ENCODE measurements around the gene CNN2.

Gene CNN2

GRCh38 chr19:1028062-1028926 lies 1.9 kb downstream of the CNN2 start:
- TF ChIP-seq CTCF (IDR thresholded peaks at IDR 0.05; ENCODE audit: low read depth, low read length) = no peak
- in situ Hi-C loops (cut with HindIII; ENCODE audit: low sequenced_read_pairs) = no loop called here
- DNase-seq (ENCODE audit: low read depth, low spot score) = peak; percentile 99
- peak overlapping the region; percentile 100 for H3K4me3 ChIP-seq (ENCODE audit: low read depth, low read length)

GRCh38 chr19:1032264-1032867 lies 6.0 kb downstream of the CNN2 start:
- in situ Hi-C loops (cut with HindIII; ENCODE audit: low sequenced_read_pairs) = no loop called here
- H3K4me3 ChIP-seq (ENCODE audit: low read depth, low read length) = no peak overlapping the region

GRCh38 chr19:1035998-1036621 lies 9.7 kb downstream of the CNN2 start:
- no peak for TF ChIP-seq CTCF (IDR thresholded peaks at IDR 0.05; ENCODE audit: low read depth, low read length)
- no peak for DNase-seq (ENCODE audit: low read depth, low spot score)
- H3K4me3 ChIP-seq (ENCODE audit: low read depth, low read length) = no peak overlapping the region
- in situ Hi-C loops (cut with HindIII; ENCODE audit: low sequenced_read_pairs) = no loop called here

More at GRCh38 chr19:1032264-1032867, 6.0 kb downstream of the CNN2 start:
- TF ChIP-seq CTCF (IDR thresholded peaks at IDR 0.05; ENCODE audit: low read depth, low read length) = no peak
- DNase-seq (ENCODE audit: low read depth, low spot score) = no peak

GRCh38 chr19:1037621-1038064 lies 11.2 kb downstream of the CNN2 start:
- no peak for DNase-seq (ENCODE audit: low read depth, low spot score)
- in situ Hi-C loops (cut with HindIII; ENCODE audit: low sequenced_read_pairs) = no loop called here
- TF ChIP-seq CTCF (IDR thresholded peaks at IDR 0.05; ENCODE audit: low read depth, low read length) = no peak
- no peak overlapping the region for H3K4me3 ChIP-seq (ENCODE audit: low read depth, low read length)

GRCh38 chr19:1038978-1039645 lies 12.7 kb downstream of the CNN2 start:
- no peak for DNase-seq (ENCODE audit: low read depth, low spot score)
- TF ChIP-seq CTCF (IDR thresholded peaks at IDR 0.05; ENCODE audit: low read depth, low read length) = no peak
- peak overlapping the region; percentile 17 for H3K4me3 ChIP-seq (ENCODE audit: low read depth, low read length)
- in situ Hi-C loops (cut with HindIII; ENCODE audit: low sequenced_read_pairs) = no loop called here
